ENCODE measurements around the gene STIL.
"Not testable (repeated sequence)": the region's sequence is repeated elsewhere in the genome, so short reads cannot be mapped to it uniquely, and the experiment has no call there.

Gene STIL

DNA sequence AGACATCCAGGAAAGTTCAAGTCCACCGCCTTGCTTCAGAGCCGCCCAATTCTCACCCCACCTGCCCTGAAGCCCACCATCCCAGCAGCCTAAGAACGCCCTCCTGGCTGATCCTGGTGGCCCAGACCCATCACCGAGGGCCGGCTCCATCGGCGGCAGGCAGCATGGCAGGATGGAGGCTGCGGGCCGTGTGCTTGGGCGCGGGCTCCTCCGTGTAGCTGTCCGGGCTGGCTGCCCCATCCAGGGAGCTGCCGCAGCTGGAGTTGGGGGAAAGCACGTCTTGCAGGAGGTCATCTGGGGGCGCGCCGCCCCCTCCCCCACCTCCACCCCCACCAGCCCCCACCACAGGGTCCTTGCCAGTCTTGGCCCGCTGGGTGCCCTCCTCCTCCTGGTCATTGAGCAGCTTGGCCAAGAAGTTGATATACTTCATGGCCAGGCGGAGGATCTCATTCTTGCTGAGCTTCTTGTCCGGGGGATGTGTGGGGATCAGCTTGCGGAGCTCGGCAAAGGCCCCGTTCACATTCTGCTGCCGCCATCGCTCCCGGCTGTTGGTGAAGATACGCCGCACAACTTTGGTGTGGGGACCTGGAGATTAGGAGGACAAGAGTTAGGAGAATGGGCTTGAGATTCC lies 94.2 kb downstream of the STIL start:
- DNase-seq (ENCODE audit: low spot score), result no peak

DNA sequence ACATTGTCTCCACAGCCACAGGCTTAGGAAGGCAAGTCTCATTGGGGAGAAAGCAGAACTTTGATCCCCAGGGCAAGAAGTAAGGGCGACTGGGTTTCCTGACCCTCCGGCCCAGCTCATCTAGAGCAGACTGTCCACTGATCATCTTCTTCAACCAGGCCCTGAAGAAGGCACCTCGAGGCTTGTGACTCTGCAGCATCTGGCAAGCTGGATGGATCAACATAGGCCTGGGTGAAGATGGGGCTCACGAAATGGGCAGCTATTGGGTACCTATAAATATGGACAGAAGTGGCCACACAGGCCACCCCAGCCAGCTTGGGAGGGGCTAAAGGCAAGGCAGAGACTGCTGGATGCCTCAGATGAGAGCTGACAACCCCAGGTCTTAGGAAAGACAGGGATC lies 94.9 kb downstream of the STIL start:
- no peak for DNase-seq (ENCODE audit: low spot score)

DNA sequence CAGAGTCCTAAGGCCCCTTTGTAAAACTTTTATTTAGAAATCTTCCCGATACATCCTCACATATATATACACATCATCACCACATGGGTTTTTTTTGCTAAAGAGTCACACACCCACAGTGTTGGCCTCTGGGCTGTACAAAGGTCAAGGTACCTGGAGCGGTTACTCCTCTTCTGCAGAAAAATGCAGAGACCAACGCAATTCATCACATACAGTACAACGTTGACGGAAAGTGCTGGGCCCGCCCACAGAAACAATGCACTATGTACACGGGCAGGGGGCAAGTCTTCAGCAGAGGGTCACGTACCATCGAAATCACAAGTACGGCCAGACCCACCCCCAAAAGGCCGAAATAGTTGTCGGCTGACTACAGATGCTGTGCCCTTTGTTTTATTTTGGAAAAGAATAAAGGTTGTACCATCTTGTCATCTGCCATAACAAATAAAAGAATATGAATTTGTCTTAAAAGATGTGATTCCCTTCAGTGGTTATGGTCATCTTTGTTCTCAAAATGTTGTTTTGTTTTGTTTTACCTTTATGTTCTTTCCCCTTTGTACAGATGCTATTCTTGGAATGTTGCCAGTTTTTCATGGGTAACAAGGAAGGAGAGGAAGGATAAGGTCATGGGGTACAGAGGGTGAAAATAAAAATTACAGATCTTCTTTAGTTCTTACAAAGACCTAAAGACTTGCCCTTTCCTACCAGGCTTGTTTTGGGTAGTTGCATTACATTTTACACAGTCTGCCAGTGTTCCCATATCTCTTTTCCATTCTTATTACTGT lies 97.5 kb downstream of the STIL start:
- no peak for DNase-seq (ENCODE audit: low spot score)

DNA sequence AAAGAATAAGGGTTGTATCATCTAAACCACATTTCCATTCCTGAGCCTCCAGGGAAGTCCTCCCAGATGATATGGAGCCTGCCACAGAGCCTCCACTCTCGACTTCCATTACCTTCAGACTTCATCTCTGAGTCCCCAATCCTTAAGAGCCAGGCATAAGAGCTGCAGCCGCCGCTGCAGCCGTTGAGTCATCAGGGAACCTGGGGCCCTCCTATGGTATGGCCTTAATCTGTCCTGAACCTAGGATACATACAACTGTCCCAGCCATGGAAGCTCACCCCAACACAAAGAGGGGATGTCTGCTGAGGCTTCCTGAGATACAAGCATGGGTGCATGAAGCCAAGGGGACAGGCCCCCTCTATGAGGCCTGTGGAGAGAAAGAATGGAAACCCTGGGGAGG lies 98.2 kb downstream of the STIL start:
- no peak for DNase-seq (ENCODE audit: low spot score)

DNA sequence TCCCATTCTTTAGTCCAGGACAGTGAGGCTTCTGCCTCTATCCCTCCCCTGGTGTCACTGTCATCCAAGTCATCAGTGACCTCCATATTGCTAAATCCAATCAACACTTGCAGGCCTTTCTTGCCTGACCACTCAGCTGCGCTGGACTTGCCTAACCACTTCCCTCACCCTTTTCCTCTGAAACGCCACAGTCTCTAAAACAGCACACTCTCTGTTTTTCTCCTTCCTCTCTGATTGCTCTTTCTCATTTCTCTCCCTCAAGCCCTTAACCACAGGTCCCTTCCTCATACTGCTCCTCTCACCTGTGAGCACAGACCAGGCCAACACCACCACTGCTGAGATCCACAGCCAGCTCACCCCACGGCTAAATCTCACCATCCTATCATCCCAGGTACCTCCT lies 99.4 kb downstream of the STIL start:
- no peak for DNase-seq (ENCODE audit: low spot score)

- no peak for DNase-seq (ENCODE audit: low spot score)
Observed at GRCh38 chr1:47213230-47213963, 100.5 kb downstream of the STIL start.

DNA sequence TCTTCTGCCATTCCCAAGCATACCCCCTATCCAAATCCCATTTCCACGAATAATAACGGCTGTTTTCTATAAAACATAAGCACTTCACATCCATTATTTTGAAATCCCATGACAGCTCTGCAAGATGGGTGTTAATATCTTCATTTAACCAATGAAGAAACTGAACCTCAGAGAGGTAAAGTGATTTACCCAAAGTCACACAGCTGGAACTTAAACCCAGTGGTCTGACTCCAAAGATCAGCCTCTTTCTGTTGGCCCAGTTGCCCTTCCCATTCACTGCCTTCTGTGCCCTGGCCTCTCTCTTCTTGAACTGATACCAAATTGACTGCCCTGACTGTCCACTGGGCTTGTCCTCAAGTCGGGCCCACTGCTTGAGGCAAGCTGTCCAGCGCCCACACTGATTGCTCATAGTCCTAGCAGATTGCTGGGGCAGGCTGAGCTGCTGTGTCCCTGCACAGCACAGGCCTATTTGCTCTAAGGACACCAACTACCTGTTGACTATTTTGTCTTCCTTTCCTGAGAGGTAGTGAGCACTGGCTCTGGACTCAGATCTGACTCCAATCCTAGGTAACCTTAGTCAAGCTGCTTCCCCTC lies 101.2 kb downstream of the STIL start:
- no peak for DNase-seq (ENCODE audit: low spot score)

DNA sequence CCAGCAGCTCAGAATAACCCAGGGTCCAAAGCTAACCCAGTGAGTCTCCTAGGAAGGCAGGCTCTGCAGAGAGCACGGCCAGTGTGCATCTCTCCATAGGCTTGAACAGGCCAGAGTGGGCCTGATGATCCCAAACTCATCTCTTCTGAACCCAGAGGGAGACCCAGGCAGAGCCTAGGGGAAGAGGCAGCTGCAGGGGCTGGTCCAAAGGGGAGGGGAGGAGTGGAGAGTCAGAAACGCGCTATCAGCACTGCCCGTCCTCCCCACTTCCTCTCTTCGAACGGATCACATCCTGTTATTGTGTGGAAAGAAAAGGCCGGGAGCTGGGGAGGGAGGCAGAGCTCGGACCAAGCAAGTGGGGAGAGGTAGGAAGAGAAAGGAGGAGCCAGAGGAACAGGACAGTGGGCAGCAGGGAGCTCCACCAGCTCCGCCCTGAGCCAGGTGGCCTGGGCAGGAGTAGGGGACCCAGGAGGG lies 102.1 kb downstream of the STIL start:
- DNase-seq (ENCODE audit: low spot score), result no peak

DNA sequence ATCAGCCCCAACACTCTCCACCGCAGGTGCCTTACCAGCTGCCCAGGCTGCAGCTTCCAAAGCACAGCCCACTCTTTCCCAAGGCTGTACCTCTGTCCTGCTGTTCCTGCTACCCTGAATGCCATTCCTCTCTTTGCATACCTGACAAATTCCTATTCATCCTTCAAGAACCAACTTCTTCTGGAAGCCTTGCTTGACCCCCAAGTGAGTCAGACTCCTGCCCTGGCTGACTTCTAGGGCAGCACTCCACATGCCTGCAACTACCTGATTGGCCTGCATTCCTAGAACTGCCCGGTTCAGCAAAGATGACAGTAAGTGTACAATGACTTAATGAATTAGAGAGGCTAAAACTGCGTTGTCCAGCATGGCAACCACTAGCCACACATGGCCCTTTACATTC lies 103.3 kb downstream of the STIL start:
- DNase-seq (ENCODE audit: low spot score), result no peak

GRCh38 chr1:47209725-47210325 lies 104.1 kb downstream of the STIL start:
- no peak for DNase-seq (ENCODE audit: low spot score)

DNA sequence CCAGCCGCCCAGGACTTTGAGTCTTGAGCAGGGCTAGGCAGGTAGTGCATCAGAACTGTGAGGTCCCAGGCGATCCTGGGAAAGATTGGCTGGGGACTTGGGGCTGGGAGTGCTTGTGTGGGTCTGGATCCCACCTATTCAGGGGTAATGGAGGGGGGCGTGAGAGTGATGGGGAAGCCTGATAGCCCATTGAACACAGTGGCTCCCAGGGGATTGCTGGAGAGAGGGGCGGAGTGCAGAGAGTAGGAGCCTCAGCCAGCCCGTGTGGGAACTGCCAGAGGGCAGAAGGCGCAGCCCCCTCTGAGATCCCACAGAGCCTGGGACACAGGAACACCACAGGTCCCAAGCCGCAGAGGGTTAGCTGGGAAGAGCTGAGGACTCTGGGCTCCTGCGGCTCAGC lies 104.9 kb downstream of the STIL start:
- DNase-seq (ENCODE audit: low spot score), result no peak

- no peak for DNase-seq (ENCODE audit: low spot score)
Observed at GRCh38 chr1:47208374-47208850, 105.5 kb downstream of the STIL start.

- DNase-seq (ENCODE audit: low spot score), result no peak
Observed at GRCh38 chr1:47207803-47208373, 106.1 kb downstream of the STIL start.

DNA sequence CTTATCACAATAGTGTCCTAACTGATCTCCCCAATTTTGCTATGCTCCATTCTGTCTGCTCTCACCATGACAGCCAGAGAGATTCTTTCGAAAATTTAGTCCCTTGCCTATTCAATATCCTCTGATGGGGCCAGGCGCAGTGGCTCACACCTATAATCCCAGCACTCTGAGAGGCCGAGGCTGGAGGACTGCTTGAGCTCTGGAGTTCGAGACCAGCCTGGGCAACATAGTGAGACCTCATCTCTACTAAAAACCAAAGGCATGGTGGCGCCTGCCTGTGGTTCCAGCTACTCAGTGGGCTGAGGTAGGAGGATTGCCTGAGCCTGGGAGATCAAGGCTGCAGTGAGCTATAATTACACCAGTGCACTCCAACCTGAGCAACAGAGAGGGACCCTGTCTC lies 108.0 kb downstream of the STIL start:
- DNase-seq (ENCODE audit: low spot score), result no peak

GRCh38 chr1:47203504-47203903 lies 110.4 kb downstream of the STIL start:
- not testable (repeated sequence) for DNase-seq (ENCODE audit: low spot score)

- DNase-seq (ENCODE audit: low spot score), result no peak
Observed at GRCh38 chr1:47201179-47201578, 112.8 kb downstream of the STIL start.

Data from CD4-positive, alpha-beta T cell treated with Interleukin-6 at 100 ng/mL for 8 hours (primary cell).